GM12878 (cell line): Measurements from ENCODE around the gene PKP3. TPM values are rescaled to one million over a fixed set of nuclear protein-coding genes. Genes with fewer than 3 reads are reported as not detected.

Experiments
- ATAC-seq: fragments of 200-7000 bp; cut with Tn5 transposase; 3 replicates; pipeline ENCODE4 v1.9.1; 2020; ENCODE audit warnings: mild to moderate bottlenecking, moderate library complexity
- BruUV-seq: library from RNA; stranded (reverse); fragments of 400-500 nt; replicated peaks from 2 replicates; lab custom pipeline; 2021; lab: Mats Ljungman, UMichigan
- CTCF ChIA-PET: fragments of 300-600 bp; sonication (Branson Sonifier 250); formaldehyde crosslinking; extraction: SDS; loops from one replicate; lab custom pipeline; 2021; ENCODE audit warnings: inconsistent platforms; lab: Yijun Ruan, JAX
- POLR2A ChIA-PET: fragments of 350-600 bp; formaldehyde crosslinking; extraction: SDS; loops from one replicate; lab custom pipeline; 2021; ENCODE audit warnings: inconsistent platforms; lab: Charles Lee
- RAD21 ChIA-PET: fragments of 300-600 bp; sonication (Branson Sonifier 250); formaldehyde crosslinking; loops from one replicate; lab custom pipeline; 2023; ENCODE audit warnings: antibody characterized with exemption; ENCODE audit not compliant: unreplicated experiment; lab: Charles Lee
- SMC1A ChIA-PET: fragments of 300-600 bp; sonication (Branson Sonifier 250); formaldehyde crosslinking; loops from one replicate; lab custom pipeline; 2023; ENCODE audit not compliant: unreplicated experiment, uncharacterized antibody; lab: Charles Lee
- DNase-seq: peaks from one replicate; pipeline ENCODE4 v3.0.0-alpha.2; 2011; ENCODE audit warnings: low read depth, low spot score
- FAIRE-seq: peaks from 3 replicates; lab custom pipeline; 2011; peaks lifted over from hg19 to GRCh38; lab: Jason Lieb, UNC
- H2AFZ ChIP-seq: 2 replicates; pipeline ENCODE4 v1.6.0; 2011; ENCODE audit warnings: low read depth, low read length, control low read depth; ENCODE audit not compliant: control insufficient read depth
- H3K27ac ChIP-seq: 2 replicates; pipeline ENCODE4 v1.5.1; 2011; ENCODE audit warnings: control low read depth; ENCODE audit not compliant: control insufficient read depth, insufficient read depth
- H3K27me3 ChIP-seq, 2 experiments: replicated peaks in 1 of 2; 2 replicates each; pipeline versions ENCODE4 v1.6.0 to v1.6.1; 2011; ENCODE audit warnings: low read length in 1 of 2; ENCODE audit not compliant: control insufficient read depth in 2 of 2, insufficient read depth in 2 of 2
- H3K36me3 ChIP-seq, 2 experiments: 2 replicates each; pipeline ENCODE4 v1.5.1; 2011; ENCODE audit warnings: low read length in 1 of 2; ENCODE audit not compliant: control insufficient read depth in 2 of 2, insufficient read depth in 2 of 2
- H3K4me1 ChIP-seq: 2 replicates; pipeline ENCODE4 v1.6.1; 2011; ENCODE audit warnings: mild to moderate bottlenecking, low read length, moderate library complexity, mixed read lengths; ENCODE audit not compliant: control insufficient read depth, insufficient read depth
- H3K4me2 ChIP-seq: 2 replicates; pipeline ENCODE4 v1.6.0; 2011; ENCODE audit warnings: control low read depth; ENCODE audit not compliant: control insufficient read depth, insufficient read depth
- H3K4me3 ChIP-seq: fragments of 200-600 bp; sonication (generic); 2 replicates; pipeline ENCODE4 v1.5.1; 2016
- H3K79me2 ChIP-seq: 2 replicates; pipeline ENCODE4 v1.6.0; 2011; ENCODE audit warnings: low read length; ENCODE audit not compliant: control insufficient read depth, insufficient read depth
- H3K9ac ChIP-seq: 2 replicates; pipeline ENCODE4 v1.8.0; 2011; ENCODE audit warnings: low read length, control low read depth, mixed read lengths; ENCODE audit not compliant: control insufficient read depth, insufficient read depth
- H3K9me3 ChIP-seq: replicated peaks from 3 replicates; pipeline ENCODE4 v1.5.1; 2011; ENCODE audit warnings: mild to moderate bottlenecking, low read length; ENCODE audit not compliant: control insufficient read depth, insufficient read depth
- H4K20me1 ChIP-seq: 2 replicates; pipeline ENCODE4 v1.6.0; 2011; ENCODE audit not compliant: control insufficient read depth, insufficient read depth
- CBX3 ChIP-seq: fragments of 200-600 bp; sonication (generic); IDR thresholded peaks from 2 replicates; pipeline ENCODE4 v1.6.1; 2016; ENCODE audit warnings: low read depth, borderline replicate concordance
- CREB1 ChIP-seq: IDR thresholded peaks from 2 replicates; pipeline ENCODE4 v1.6.1; 2012; ENCODE audit warnings: low read depth, mild to moderate bottlenecking, inconsistent platforms
- CTCF ChIP-seq, 3 experiments: IDR thresholded peaks in 2 of 3; conservative IDR thresholded peaks in 1 of 3; 2 replicates each; pipeline ENCODE4 v1.5.1; 2011; ENCODE audit warnings: low read depth in 3 of 3, low read length in 3 of 3, mild to moderate bottlenecking in 3 of 3, control low read depth in 2 of 3, moderate library complexity in 2 of 3, inconsistent platforms in 1 of 3, mixed read lengths in 1 of 3; ENCODE audit not compliant: control insufficient read depth in 2 of 3, insufficient read depth in 1 of 3; ENCODE audit errors: extremely low read depth in 1 of 3
- HDAC6 ChIP-seq: fragments of 200-600 bp; sonication (generic); IDR thresholded peaks from one replicate; pipeline ENCODE4 v1.8.0; 2017; ENCODE audit warnings: antibody characterized with exemption; ENCODE audit not compliant: unreplicated experiment
- MTA2 ChIP-seq: fragments of 450-650 bp; IDR thresholded peaks from 2 replicates; pipeline ENCODE4 v1.6.1; 2016; ENCODE audit warnings: low read depth, mild to moderate bottlenecking, moderate library complexity
- MYB ChIP-seq: fragments of 150-350 bp; IDR thresholded peaks from 2 replicates; pipeline ENCODE4 v1.6.1; 2014; ENCODE audit warnings: mild to moderate bottlenecking, low read depth, low read length, borderline replicate concordance
- MYC ChIP-seq: IDR thresholded peaks from 2 replicates; pipeline ENCODE4 v1.6.1; 2011; ENCODE audit warnings: mild to moderate bottlenecking, low read length, moderate library complexity, inconsistent platforms; ENCODE audit not compliant: insufficient read depth, insufficient replicate concordance, insufficient read length, severe bottlenecking
- NKRF ChIP-seq: fragments of 450-650 bp; conservative IDR thresholded peaks from 2 replicates; pipeline ENCODE4 v1.6.1; 2017; ENCODE audit warnings: mild to moderate bottlenecking, moderate library complexity
- PAX8 ChIP-seq: fragments of 450-650 bp; IDR thresholded peaks from 2 replicates; pipeline ENCODE4 v1.6.1; 2017; ENCODE audit warnings: mild to moderate bottlenecking, moderate library complexity
- PML ChIP-seq: IDR thresholded peaks from 2 replicates; pipeline ENCODE4 v1.6.1; 2012; ENCODE audit warnings: low read length, inconsistent platforms
- RELA ChIP-seq: fragments of 450-650 bp; IDR thresholded peaks from 2 replicates; pipeline ENCODE4 v1.8.0; 2014; ENCODE audit warnings: borderline replicate concordance; ENCODE audit not compliant: partially characterized antibody
- RUNX3 ChIP-seq: IDR thresholded peaks from 2 replicates; pipeline ENCODE4 v1.6.1; 2012; ENCODE audit warnings: low read length, inconsistent platforms
- TARDBP ChIP-seq: IDR thresholded peaks from 2 replicates; pipeline ENCODE4 v1.6.1; 2016; ENCODE audit warnings: borderline replicate concordance
- WRNIP1 ChIP-seq: IDR thresholded peaks from 2 replicates; pipeline ENCODE4 v1.6.1; 2011; ENCODE audit warnings: low read depth, low read length, improper control_type of control experiment, borderline replicate concordance
- ZBED1 ChIP-seq: IDR thresholded peaks from 2 replicates; pipeline ENCODE4 v1.6.1; 2016; ENCODE audit warnings: borderline replicate concordance
- ZNF384 ChIP-seq: IDR thresholded peaks from 2 replicates; pipeline ENCODE4 v1.6.1; 2012; ENCODE audit warnings: low read depth, mild to moderate bottlenecking, low read length, improper control_type of control experiment, borderline replicate concordance
- ZNF622 ChIP-seq: fragments of 450-650 bp; IDR thresholded peaks from 2 replicates; pipeline ENCODE4 v1.6.1; 2017; ENCODE audit warnings: mild to moderate bottlenecking, inconsistent platforms
- WGBS: methylation state at CpG from one replicate; pipeline ENCODE4 v1.1.6; 2016; ENCODE audit warnings: low lambda C conversion rate; ENCODE audit not compliant: insufficient replicate concordance, insufficient coverage; ENCODE audit errors: missing lambda C conversion rate; 5-methylcytosine and 5-hydroxymethylcytosine counted together
- in situ Hi-C: fragments of 300-500 bp; cut with MboI; formaldehyde crosslinking; loops from 9 replicates; pipeline ENCODE4 v1.14.3; 2018; ENCODE audit warnings: mixed read lengths
- intact Hi-C: fragments of 100-400 bp; cut with micrococcal nuclease; formaldehyde crosslinking; loops from one replicate; pipeline ENCODE4 v1.14.2; 2022; ENCODE audit not compliant: unreplicated experiment
- polyA plus RNA-seq, 11 experiments: library from polyadenylated mRNA; depleted of rRNA in 4 of 11; unstranded in 6 of 11; stranded (reverse) in 5 of 11; fragments of >200 nt; fragmentation: Nextera tagmentation in 4 of 11; fragmentation: Illumina TruSeq in 1 of 11; extraction: Ambion mirVana in 4 of 11; extraction: Trizol in 1 of 11; gene quantifications; 1 replicate in 1 of 11; 2 replicates in 10 of 11; pipeline versions ENCODE4 v1.2.1 to v1.2.3, GENCODE V29; 2011 to 2016; ENCODE audit warnings: inconsistent platforms in 2 of 11, missing spikeins in 2 of 11, low read depth in 1 of 11
- total RNA-seq, 4 experiments: library from RNA; depleted of rRNA in 3 of 4; stranded (reverse); fragments of >200 nt in 3 of 4; fragmentation: Illumina TruSeq in 1 of 4; extraction: Trizol in 1 of 4; gene quantifications; 2 replicates each; pipeline versions ENCODE4 v1.2.1 to v1.2.3, GENCODE V29; 2013 to 2021

Gene PKP3
- total and polyA plus RNA-seq, 10 of the 15 experiments (the other 5 are each of a cell fraction or from before 2014, with no cell fraction given) = 0.45 to 0.90 TPM; not detected in 8

GRCh38 chr11:385594-386351 is 8.2 kb upstream of the PKP3 start:
- in situ Hi-C loops (no loop called here), intact Hi-C loops (no loop called here)
- DNase-seq = no peak
- no peaks in the 10 kb centered on the region for H4K20me1 ChIP-seq
- H3K4me3 ChIP-seq = no peak overlapping the region
- no peaks in the 10 kb centered on the region; the same call in 2 of the 3 replicates for H3K9me3 ChIP-seq
- no peak for FAIRE-seq
- no peaks in the 10 kb centered on the region for H3K4me1 ChIP-seq
- POLR2A ChIA-PET = no interaction called here
- no TSS peak for BruUV-seq
- no peaks in the 10 kb centered on the region for H3K79me2 ChIP-seq
- no peaks in the 10 kb centered on the region for H3K36me3 ChIP-seq
- CTCF ChIA-PET = no interaction called here
- H3K27ac ChIP-seq = no peak overlapping the region
- no peak overlapping the region for H2AFZ ChIP-seq
- TF ChIP-seq RELA = no peak
- no peak for TF ChIP-seq CREB1
- TF ChIP-seq CBX3 = no peak
- no peak for TF ChIP-seq ZBED1
- no peak for TF ChIP-seq MYC
- no peak for TF ChIP-seq MTA2
- no peak for TF ChIP-seq RUNX3
- no peak for TF ChIP-seq WRNIP1
- no peak for TF ChIP-seq MYB
- TF ChIP-seq ZNF384 = no peak
- no peak for TF ChIP-seq PAX8
- no peak for TF ChIP-seq ZNF622
- TF ChIP-seq TARDBP = no peak
- TF ChIP-seq PML = no peak
- no peak for TF ChIP-seq HDAC6
- TF ChIP-seq CTCF (IDR thresholded peaks at IDR 0.05 in 2 of 3, conservative IDR thresholded peaks at IDR 0.05 in 1 of 3; ENCODE audit: control insufficient read depth in 2 of 3, extremely low read depth in 1 of 3, insufficient read depth in 1 of 3, low read depth in 3 of 3, low read length in 3 of 3) = no peak
- TF ChIP-seq NKRF = no peak
- SMC1A ChIA-PET = no interaction called here
- H3K4me2 ChIP-seq = no peak overlapping the region
- no peaks in the 10 kb centered on the region for H3K27me3 ChIP-seq
- ATAC-seq = no peak
- RAD21 ChIA-PET = no interaction called here
- no peak overlapping the region for H3K9ac ChIP-seq
- WGBS = 71% methylated on average over 18 of the region's 19 CpGs
